HepG2 (cell line): ENCODE results near the gene NAA16.

Experiments
- EHMT2 ChIP-seq: fragments of 200-600 bp; sonication (generic); IDR thresholded peaks from 2 replicates; pipeline ENCODE4 v1.7.0; 2017; ENCODE audit warnings: antibody characterized with exemption, low read depth, low read length, borderline replicate concordance
- FOXK1 ChIP-seq: sonication (generic); formaldehyde crosslinking; IDR thresholded peaks from 2 replicates; pipeline ENCODE4 v1.4.0; 2020; ENCODE audit warnings: low read depth, missing genetic modification reagents, borderline replicate concordance
- KLF9 ChIP-seq: IDR thresholded peaks from 2 replicates; pipeline ENCODE4 v1.6.1; 2016; ENCODE audit warnings: low read depth
- PRDM15 ChIP-seq: sonication (generic); formaldehyde crosslinking; IDR thresholded peaks from 2 replicates; pipeline ENCODE4 v1.4.0; 2020; ENCODE audit warnings: missing genetic modification reagents
- ZFP36 ChIP-seq: fragments of 150-350 bp; IDR thresholded peaks from 2 replicates; pipeline ENCODE4 v1.6.1; 2018; ENCODE audit warnings: borderline replicate concordance, low read length, low read depth; ENCODE audit not compliant: partially characterized antibody
- ZNF263 ChIP-seq: sonication (generic); formaldehyde crosslinking; IDR thresholded peaks from 2 replicates; pipeline ENCODE4 v1.4.0; 2020; ENCODE audit warnings: missing genetic modification reagents
- TF ChIP-seq, protein P1 (sequence below): sonication (generic); formaldehyde crosslinking; IDR thresholded peaks from 2 replicates; pipeline ENCODE4 v1.5.1; 2020; ENCODE audit warnings: mild to moderate bottlenecking, moderate library complexity, missing genetic modification reagents
- TF ChIP-seq, protein P2 (sequence below), 2 experiments: sonication (generic) in 1 of 2; formaldehyde crosslinking in 1 of 2; IDR thresholded peaks; 2 replicates each; pipeline versions ENCODE4 v1.4.0 to v1.6.1; 2018 to 2020; ENCODE audit warnings: missing genetic modification reagents in 2 of 2, borderline replicate concordance in 1 of 2, low read depth in 1 of 2, mild to moderate bottlenecking in 1 of 2, missing biosample characterization in 1 of 2

DNA sequence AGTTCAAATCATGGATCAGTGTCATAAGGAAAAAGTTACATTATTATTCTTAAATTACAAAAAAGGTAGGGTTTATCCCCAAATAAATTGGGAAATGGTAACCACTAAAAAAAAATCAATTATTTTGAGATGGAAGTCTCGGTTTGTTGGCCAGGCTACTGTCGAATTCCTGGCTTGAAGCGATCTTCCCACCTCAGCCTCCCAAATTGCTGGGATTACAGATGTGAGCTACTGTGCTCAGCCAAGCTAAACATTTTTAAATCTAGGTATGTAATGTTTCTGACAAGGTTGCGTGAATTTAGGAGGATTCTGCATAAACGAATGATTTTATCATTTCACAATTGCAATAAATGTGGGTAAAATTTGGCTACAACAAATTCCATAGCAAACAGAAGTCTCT lies 2.0 kb downstream of the NAA16 start:
- TF ChIP-seq EHMT2 (no peak), ZNF263 (CRISPR knock-in tag) (no peak), KLF9 (CRISPR knock-in tag) (no peak), ZFP36 (no peak), PRDM15 (CRISPR knock-in tag) (no peak), FOXK1 (CRISPR knock-in tag) (no peak)
- TF ChIP-seq, protein P1, sequence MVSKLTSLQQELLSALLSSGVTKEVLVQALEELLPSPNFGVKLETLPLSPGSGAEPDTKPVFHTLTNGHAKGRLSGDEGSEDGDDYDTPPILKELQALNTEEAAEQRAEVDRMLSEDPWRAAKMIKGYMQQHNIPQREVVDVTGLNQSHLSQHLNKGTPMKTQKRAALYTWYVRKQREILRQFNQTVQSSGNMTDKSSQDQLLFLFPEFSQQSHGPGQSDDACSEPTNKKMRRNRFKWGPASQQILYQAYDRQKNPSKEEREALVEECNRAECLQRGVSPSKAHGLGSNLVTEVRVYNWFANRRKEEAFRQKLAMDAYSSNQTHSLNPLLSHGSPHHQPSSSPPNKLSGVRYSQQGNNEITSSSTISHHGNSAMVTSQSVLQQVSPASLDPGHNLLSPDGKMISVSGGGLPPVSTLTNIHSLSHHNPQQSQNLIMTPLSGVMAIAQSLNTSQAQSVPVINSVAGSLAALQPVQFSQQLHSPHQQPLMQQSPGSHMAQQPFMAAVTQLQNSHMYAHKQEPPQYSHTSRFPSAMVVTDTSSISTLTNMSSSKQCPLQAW = no peak
- TF ChIP-seq, protein P2, sequence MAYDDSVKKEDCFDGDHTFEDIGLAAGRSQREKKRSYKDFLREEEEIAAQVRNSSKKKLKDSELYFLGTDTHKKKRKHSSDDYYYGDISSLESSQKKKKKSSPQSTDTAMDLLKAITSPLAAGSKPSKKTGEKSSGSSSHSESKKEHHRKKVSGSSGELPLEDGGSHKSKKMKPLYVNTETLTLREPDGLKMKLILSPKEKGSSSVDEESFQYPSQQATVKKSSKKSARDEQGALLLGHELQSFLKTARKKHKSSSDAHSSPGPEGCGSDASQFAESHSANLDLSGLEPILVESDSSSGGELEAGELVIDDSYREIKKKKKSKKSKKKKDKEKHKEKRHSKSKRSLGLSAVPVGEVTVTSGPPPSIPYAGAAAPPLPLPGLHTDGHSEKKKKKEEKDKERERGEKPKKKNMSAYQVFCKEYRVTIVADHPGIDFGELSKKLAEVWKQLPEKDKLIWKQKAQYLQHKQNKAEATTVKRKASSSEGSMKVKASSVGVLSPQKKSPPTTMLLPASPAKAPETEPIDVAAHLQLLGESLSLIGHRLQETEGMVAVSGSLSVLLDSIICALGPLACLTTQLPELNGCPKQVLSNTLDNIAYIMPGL (CRISPR knock-in tag; IDR thresholded peaks at IDR 0.05; ENCODE audit: borderline replicate concordance in 1 of 2, low read depth in 1 of 2) = no peak
